SJCRH30 (cell line): ENCODE measurements around the gene TMEM179. TPM values are rescaled to one million over a fixed set of nuclear protein-coding genes. Genes with fewer than 3 reads are reported as not detected.

ENCODE experiments used
- DNase-seq, 2 experiments: peaks; one replicate each; pipeline ENCODE4 v3.0.0-alpha.2; 2015 to 2020
- H3K27ac ChIP-seq: fragments of 250-450 bp; sonication (Bioruptor Pico); 2 replicates; pipeline ENCODE4 v1.5.1; 2020; ENCODE audit warnings: mild to moderate bottlenecking, moderate library complexity
- H3K27me3 ChIP-seq: fragments of 250-450 bp; sonication (Bioruptor Pico); 2 replicates; pipeline ENCODE4 v1.5.1; 2020; ENCODE audit warnings: mild to moderate bottlenecking, moderate library complexity
- H3K36me3 ChIP-seq: fragments of 250-450 bp; sonication (Bioruptor Pico); 2 replicates; pipeline ENCODE4 v1.5.1; 2020; ENCODE audit warnings: mild to moderate bottlenecking, moderate library complexity
- H3K4me1 ChIP-seq: fragments of 250-450 bp; sonication (Bioruptor Pico); 2 replicates; pipeline ENCODE4 v1.5.1; 2020; ENCODE audit warnings: mild to moderate bottlenecking, moderate library complexity
- H3K4me3 ChIP-seq: fragments of 250-450 bp; sonication (Bioruptor Pico); 2 replicates; pipeline ENCODE4 v1.5.1; 2020; ENCODE audit warnings: mild to moderate bottlenecking, moderate library complexity
- H3K9me3 ChIP-seq: fragments of 250-450 bp; sonication (Bioruptor Pico); replicated peaks from 2 replicates; pipeline ENCODE4 v1.5.1; 2020; ENCODE audit warnings: mild to moderate bottlenecking, moderate library complexity
- total RNA-seq: library from RNA; depleted of rRNA; stranded (reverse); fragments of >200 nt; shearing (Covaris generic); gene quantifications from 2 replicates; pipeline ENCODE4 v1.2.3, GENCODE V29; 2014

The TMEM179 gene
- total RNA-seq, 1 experiment from 2014 or later, result not detected

- H3K4me1 ChIP-seq, result no peaks in the 10 kb centered on the region
- H3K27ac ChIP-seq, result no peak overlapping the region
- H3K9me3 ChIP-seq, result no peaks in the 10 kb centered on the region
- no peak overlapping the region for H3K4me3 ChIP-seq
- H3K27me3 ChIP-seq, result peaks cover 39% of the 10 kb centered on the region
- no peaks in the 10 kb centered on the region for H3K36me3 ChIP-seq
- peak; percentile 36 to 53 for DNase-seq
Observed at GRCh38 chr14:104598039-104598909, 6.3 kb downstream of the TMEM179 start.

GRCh38 chr14:104597576-104597975 lies 7.0 kb downstream of the TMEM179 start:
- no peaks in the 10 kb centered on the region for H3K4me1 ChIP-seq
- no peaks in the 10 kb centered on the region for H3K9me3 ChIP-seq
- H3K36me3 ChIP-seq, result no peaks in the 10 kb centered on the region
- H3K27me3 ChIP-seq, result peaks cover 41% of the 10 kb centered on the region
- no peak overlapping the region for H3K27ac ChIP-seq
- H3K4me3 ChIP-seq, result no peak overlapping the region
- no peak for DNase-seq

GRCh38 chr14:104596927-104597351 lies 7.6 kb downstream of the TMEM179 start:
- H3K4me3 ChIP-seq, result no peak overlapping the region
- H3K4me1 ChIP-seq, result no peaks in the 10 kb centered on the region
- H3K9me3 ChIP-seq, result no peaks in the 10 kb centered on the region
- DNase-seq, result no peak
- no peak overlapping the region for H3K27ac ChIP-seq
- no peaks in the 10 kb centered on the region for H3K36me3 ChIP-seq
- peaks cover 41% of the 10 kb centered on the region for H3K27me3 ChIP-seq

GRCh38 chr14:104596451-104596918 lies 8.1 kb downstream of the TMEM179 start:
- Histone ChIP-seq H3K36me3 (no peaks in the 10 kb centered on the region), H3K9me3 (no peaks in the 10 kb centered on the region), H3K4me1 (no peaks in the 10 kb centered on the region), H3K4me3 (no peak overlapping the region), H3K27ac (no peak overlapping the region), H3K27me3 (peaks cover 41% of the 10 kb centered on the region)
- no peak for DNase-seq

GRCh38 chr14:104595911-104596450 lies 8.6 kb downstream of the TMEM179 start:
- Histone ChIP-seq H3K4me1 (no peaks in the 10 kb centered on the region), H3K4me3 (no peak overlapping the region), H3K27ac (no peak overlapping the region), H3K9me3 (no peaks in the 10 kb centered on the region), H3K27me3 (peaks cover 44% of the 10 kb centered on the region), H3K36me3 (no peaks in the 10 kb centered on the region)
- DNase-seq, result no peak

GRCh38 chr14:104595116-104595675 lies 9.4 kb downstream of the TMEM179 start:
- Histone ChIP-seq H3K36me3 (no peaks in the 10 kb centered on the region), H3K4me1 (no peaks in the 10 kb centered on the region), H3K4me3 (no peak overlapping the region), H3K27me3 (peaks cover 47% of the 10 kb centered on the region), H3K27ac (no peak overlapping the region), H3K9me3 (no peaks in the 10 kb centered on the region)
- no peak for DNase-seq

- Histone ChIP-seq H3K4me3 (no peak overlapping the region), H3K4me1 (no peaks in the 10 kb centered on the region), H3K27me3 (peaks cover 54% of the 10 kb centered on the region), H3K9me3 (no peaks in the 10 kb centered on the region), H3K27ac (no peak overlapping the region), H3K36me3 (no peaks in the 10 kb centered on the region)
- DNase-seq, result no peak
Observed at GRCh38 chr14:104594310-104595046, 10.1 kb downstream of the TMEM179 start.

- Histone ChIP-seq H3K36me3 (no peaks in the 10 kb centered on the region), H3K27me3 (peaks cover 60% of the 10 kb centered on the region), H3K4me1 (no peaks in the 10 kb centered on the region), H3K4me3 (no peak overlapping the region), H3K27ac (no peak overlapping the region), H3K9me3 (no peaks in the 10 kb centered on the region)
- no peak for DNase-seq
Observed at GRCh38 chr14:104593710-104594136, 10.8 kb downstream of the TMEM179 start.

GRCh38 chr14:104593241-104593701 lies 11.3 kb downstream of the TMEM179 start:
- Histone ChIP-seq H3K9me3 (no peaks in the 10 kb centered on the region), H3K4me3 (no peak overlapping the region), H3K4me1 (no peaks in the 10 kb centered on the region), H3K36me3 (no peaks in the 10 kb centered on the region), H3K27me3 (peaks cover 58% of the 10 kb centered on the region), H3K27ac (no peak overlapping the region)
- DNase-seq, result no peak

- H3K27ac ChIP-seq, result no peak overlapping the region
- DNase-seq, result no peak
- H3K27me3 ChIP-seq, result peaks cover 59% of the 10 kb centered on the region
- no peak overlapping the region for H3K4me3 ChIP-seq
- no peaks in the 10 kb centered on the region for H3K9me3 ChIP-seq
- no peaks in the 10 kb centered on the region for H3K36me3 ChIP-seq
- H3K4me1 ChIP-seq, result no peaks in the 10 kb centered on the region
Observed at GRCh38 chr14:104592785-104593184, 11.8 kb downstream of the TMEM179 start.

GRCh38 chr14:104592292-104592672 lies 12.3 kb downstream of the TMEM179 start:
- H3K27me3 ChIP-seq, result peaks cover 59% of the 10 kb centered on the region
- H3K4me1 ChIP-seq, result no peaks in the 10 kb centered on the region
- DNase-seq, result no peak

GRCh38 chr14:104591506-104592291 lies 12.9 kb downstream of the TMEM179 start:
- H3K27ac ChIP-seq, result no peak overlapping the region
- no peaks in the 10 kb centered on the region for H3K36me3 ChIP-seq
- no peak overlapping the region for H3K4me3 ChIP-seq
- no peak for DNase-seq
- no peaks in the 10 kb centered on the region for H3K9me3 ChIP-seq
- peaks cover 61% of the 10 kb centered on the region for H3K27me3 ChIP-seq
- H3K4me1 ChIP-seq, result no peaks in the 10 kb centered on the region

More at GRCh38 chr14:104592292-104592672, 12.3 kb downstream of the TMEM179 start:
- Histone ChIP-seq H3K27ac (no peak overlapping the region), H3K36me3 (no peaks in the 10 kb centered on the region), H3K4me3 (no peak overlapping the region), H3K9me3 (no peaks in the 10 kb centered on the region)

GRCh38 chr14:104591031-104591430 lies 13.5 kb downstream of the TMEM179 start:
- no peaks in the 10 kb centered on the region for H3K36me3 ChIP-seq
- peaks cover 58% of the 10 kb centered on the region for H3K27me3 ChIP-seq
- no peak overlapping the region for H3K27ac ChIP-seq
- no peaks in the 10 kb centered on the region for H3K9me3 ChIP-seq
- no peak for DNase-seq
- no peak overlapping the region for H3K4me3 ChIP-seq
- no peaks in the 10 kb centered on the region for H3K4me1 ChIP-seq
